NCI-H1417 treated with DMSO at 0.1 percent for 48 hours (cell line): ENCODE data around the gene THSD4.
"Not testable (repeated sequence)": the region's sequence is repeated elsewhere in the genome, so short reads cannot be mapped to it uniquely, and the experiment has no call there.

Experiments used
- DNase-seq: peaks from one replicate; lab custom pipeline; 2025; lab: John Stamatoyannopoulos, UW

Gene THSD4

DNA sequence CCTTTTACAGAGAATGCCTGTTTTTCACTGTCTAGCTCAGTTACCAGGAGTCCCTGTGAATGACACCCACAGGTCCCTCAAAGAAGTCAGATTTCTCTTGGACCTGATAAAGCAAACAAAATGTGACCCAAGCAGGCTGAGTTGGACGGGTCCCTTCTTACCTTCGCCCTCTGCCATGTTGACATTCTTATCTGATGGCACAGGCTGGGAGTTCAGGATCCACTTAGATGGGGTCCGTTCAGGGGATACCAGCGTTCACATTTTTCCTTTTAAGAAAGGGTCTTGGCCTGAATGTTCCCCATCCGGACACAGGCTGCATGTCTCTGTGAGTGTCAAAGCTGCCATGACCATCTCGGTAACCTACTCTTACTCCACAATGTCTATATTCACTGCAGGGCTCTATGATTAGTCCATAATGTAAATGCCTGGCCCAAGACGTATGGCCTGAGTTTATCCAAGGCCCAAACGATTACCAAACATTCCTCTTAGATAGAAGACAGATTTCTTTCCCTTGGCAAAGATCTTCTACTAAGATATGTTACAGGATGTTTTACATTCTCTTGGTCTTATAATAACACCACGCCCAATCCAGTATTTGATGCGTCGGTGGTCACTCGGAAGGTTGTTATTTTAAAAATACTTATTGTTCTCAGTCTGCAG, 179.1 kb downstream of the THSD4 start:
- no peak for DNase-seq

GRCh38 chr15:71294911-71295602, 179.8 kb downstream of the THSD4 start:
- DNase-seq, result no peak

DNA sequence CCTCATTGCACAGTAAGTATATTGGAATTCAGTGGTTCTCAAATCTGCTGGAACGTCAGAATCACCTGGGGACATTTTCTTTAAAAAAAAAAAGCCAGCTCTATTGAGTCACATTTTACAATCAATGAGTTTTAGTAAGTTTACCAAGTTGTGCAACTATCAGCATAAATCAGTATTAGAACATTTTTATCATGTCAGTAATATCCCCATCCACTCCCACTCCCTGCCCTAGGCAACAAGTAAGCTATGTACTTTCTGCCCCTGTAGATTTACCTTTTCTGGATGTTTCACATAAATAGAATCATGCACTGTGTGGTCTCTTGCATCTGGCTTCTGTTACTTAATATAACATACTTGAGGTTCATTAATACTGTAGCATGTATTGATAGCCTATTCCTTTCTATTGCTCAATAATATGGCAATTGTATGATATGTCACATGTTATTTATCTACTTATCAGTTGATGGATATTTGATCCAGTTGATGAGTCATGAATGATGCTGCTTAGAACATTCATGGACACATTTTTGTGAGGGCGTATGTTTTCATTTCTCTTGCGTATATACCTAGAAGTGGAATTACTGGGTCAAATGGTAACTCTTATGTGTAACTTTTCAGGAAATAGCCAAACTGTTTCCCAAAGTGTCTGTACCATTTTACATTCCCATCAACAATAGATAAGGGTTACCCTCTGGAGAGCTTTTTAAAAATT, 180.5 kb downstream of the THSD4 start:
- DNase-seq, result no peak

DNA sequence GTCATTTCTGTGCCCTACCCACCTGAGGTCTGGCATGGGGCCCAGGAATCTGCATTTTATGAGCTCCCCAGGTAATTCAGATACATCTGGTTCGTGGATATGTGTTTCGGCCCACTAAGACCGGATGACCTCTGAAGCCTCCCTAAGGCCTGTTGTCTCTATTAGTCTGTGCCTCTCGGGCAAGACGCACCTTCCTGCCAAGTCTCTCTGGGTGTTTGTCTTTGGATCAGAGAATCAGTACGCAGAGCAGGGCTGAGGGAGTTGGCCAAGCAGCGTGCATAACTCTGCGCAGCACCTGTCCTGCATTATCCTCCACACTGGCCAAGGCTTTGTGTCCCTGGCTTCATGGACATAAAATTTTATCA, 181.0 kb downstream of the THSD4 start:
- DNase-seq, result no peak

DNA sequence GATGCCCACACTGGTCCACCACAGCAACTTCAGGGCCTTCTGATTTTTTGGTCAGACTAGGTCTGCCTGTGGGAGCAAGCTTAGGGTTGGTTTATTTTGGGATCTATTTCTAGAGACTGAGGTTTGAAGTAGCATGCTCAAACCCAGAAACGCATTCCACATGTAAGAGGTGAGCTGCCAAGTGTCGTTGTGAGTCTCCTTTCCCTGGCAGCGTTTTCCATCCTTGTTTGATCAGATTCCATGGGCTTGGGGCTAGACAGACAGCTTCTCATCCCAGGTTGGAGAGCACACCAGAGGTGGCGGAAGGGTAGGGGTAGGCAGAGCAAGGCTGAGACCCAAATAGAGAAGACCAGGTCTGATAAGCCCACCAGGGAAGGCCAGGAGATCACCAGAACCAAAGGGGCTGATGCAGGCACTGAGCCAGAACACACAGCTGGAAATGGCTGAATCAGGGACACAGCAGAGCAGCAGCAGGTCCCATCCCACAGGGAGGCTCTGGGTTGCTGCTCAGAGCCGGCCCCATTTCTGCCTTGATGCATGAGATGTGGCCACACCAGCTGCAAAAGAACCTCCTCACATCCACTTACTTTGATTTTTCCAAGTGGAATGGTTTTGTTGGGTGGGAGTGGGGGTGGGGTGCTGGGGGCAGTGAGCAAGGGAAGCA, 186.8 kb downstream of the THSD4 start:
- no peak for DNase-seq

GRCh38 chr15:71302861-71303410, 187.7 kb downstream of the THSD4 start:
- DNase-seq, result no peak

DNA sequence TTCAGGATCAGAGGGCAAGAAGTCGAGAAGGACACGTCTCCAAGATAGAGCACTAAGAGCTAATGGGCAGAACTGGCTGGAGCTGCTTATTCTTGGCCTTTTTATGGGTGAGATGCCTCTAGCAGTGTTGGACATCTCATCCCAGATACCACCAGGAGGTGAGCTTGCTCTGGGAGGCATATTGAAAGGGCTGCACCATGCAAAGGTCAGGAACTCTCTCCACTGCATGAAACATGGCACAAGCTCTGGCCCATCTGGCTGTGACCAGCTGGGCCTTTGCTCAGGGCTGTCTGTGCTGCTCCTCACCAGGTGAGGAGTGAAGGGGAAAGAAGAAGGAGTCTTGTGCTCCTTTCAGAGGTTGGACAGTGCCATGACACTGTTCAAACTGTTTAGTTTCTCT, 188.7 kb downstream of the THSD4 start:
- no peak for DNase-seq

- no peak for DNase-seq
Observed at GRCh38 chr15:71304681-71305080, 189.4 kb downstream of the THSD4 start.

DNA sequence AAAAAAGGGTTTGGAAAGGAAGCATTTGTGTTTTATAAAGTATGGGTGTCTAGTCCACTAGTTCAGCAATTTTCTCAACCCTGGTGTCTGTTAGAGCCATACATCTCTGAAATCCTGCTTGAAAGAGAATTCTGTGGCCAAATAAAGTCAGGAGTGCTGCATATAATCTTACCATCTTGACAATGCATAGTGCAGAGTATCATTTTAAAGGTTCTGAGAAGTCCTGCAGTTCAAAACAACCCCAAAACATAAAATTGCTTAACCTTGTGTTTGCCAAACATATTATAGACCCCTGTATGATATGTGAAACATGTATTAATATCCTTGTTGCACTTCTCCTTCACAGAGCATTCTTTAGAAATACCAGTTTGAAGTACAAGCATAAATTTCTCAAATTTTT, 191.3 kb downstream of the THSD4 start:
- no peak for DNase-seq

GRCh38 chr15:71312194-71312708, 197.0 kb downstream of the THSD4 start:
- DNase-seq, result no peak

DNA sequence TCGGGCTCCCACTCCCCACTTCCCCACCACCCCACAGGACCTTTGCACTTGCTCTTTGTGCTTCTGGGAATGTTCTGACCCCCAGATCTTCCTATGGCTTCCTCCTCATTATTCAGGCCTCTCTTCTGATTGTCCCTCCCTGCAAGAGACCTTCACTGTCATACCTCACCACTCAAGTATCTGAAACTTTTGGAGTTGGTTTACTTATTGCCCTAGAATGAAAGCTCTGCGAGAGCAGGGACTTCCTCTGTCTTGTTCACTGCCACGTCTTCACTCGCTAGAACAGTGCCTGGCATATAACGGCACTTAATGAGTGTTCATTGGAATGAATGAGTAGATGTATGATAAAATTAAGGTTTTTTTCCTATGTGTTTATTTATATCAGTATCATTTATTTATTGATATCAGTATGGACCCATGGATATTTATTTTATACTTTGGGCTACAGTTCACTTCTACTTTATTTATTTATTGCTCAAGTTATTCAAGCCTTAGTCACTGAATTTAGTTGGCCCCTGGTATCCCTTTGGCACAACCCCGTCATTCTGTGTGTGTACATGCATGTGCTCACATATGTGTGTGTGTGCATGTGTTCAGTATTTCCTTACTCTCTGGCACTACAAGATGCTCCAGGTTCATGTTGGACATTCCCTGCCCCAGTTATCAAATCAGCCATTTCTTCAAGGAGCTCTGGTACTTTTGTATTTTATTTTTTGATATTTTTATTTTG, 197.6 kb downstream of the THSD4 start:
- no peak for DNase-seq

DNA sequence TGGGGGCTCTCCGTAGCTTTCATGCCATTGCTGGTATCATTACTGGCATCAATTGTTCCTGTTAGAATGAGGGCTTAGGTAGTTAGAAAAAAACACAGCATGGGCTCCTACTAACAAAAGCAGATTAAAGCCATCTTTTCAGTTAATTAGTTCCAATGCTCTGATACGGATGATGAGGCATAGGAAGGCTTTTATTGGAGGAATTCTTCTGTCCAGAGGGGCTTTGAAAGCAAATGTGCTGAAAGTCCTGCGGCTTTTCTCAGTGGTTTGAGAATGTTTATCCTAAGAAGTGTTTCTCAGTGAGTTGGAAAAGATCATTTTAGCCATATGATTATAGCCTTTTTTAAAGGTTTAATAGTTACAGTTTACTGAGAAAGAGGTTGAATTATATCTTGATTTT, 198.5 kb downstream of the THSD4 start:
- DNase-seq, result no peak

GRCh38 chr15:71314956-71315537, 199.8 kb downstream of the THSD4 start:
- no peak for DNase-seq

DNA sequence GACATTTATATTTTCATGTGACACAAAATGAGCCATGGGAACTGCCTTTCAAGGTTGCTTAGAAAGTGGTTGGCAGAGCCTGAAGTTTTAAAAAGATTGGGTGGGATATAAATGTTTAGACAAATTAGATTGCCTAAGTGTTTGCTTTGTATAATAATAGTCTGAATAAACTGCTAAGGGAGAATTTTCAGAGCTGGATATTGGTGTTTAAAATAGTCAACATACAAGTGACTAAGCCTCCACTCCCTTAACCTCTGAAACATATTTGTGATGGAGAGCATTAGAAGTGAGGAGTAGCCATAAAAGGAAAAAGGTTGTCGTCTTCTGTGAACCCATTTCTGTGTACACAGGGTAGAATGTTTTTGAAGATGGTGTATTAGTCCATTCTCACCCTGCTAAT, 201.6 kb downstream of the THSD4 start:
- no peak for DNase-seq

GRCh38 chr15:71319424-71319823, 204.2 kb downstream of the THSD4 start:
- DNase-seq, result not testable (repeated sequence)

- no peak for DNase-seq
Observed at GRCh38 chr15:71319935-71320334, 204.7 kb downstream of the THSD4 start.

- DNase-seq, result no peak
Observed at GRCh38 chr15:71323082-71323481, 207.8 kb downstream of the THSD4 start.

DNA sequence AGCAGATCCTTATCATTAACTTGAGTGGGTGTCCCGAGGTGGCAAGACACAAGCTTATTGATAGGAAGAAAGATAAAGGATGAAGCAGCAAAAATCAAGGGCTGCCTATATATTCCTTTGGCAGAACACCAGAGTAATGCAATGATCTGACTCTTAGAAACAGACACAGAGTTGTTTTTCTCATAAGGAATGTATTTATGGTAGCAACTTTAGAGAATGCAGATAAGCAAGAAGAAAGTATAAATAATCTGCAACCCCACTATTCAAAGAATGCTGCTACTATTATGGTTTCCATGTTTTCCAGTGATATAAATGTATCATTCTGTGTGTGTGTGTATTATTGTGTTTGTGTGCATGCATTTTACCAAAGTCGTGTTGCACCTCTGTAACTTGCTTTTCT, 208.3 kb downstream of the THSD4 start:
- no peak for DNase-seq

DNA sequence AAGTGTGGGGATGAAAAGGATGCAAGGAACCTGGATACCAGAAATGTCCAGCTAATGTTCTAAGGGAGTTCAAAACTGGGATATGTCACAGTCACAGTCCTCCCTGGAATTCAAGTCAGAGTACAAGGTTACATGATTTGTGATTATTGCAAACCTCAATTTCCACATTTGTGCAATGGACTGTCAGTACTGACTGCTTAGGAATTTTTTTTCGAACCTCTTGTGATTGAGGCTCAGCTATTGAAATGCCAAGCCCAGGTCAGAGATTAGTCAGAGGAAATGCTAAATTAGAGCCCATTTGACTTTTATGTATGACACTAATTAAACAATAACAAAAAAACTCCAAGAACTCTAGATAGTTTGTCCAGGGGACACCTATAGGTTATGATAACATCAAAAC, 210.2 kb downstream of the THSD4 start:
- DNase-seq, result no peak

- DNase-seq, result no peak
Observed at GRCh38 chr15:71328453-71328852, 213.2 kb downstream of the THSD4 start.

- DNase-seq, result no peak
Observed at GRCh38 chr15:71329041-71329440, 213.8 kb downstream of the THSD4 start.
